A549 (cell line): ENCODE results near the gene PDE4C.

Experiments used
- CBX2 ChIP-seq: fragments of 200-600 bp; sonication (generic); IDR thresholded peaks from 2 replicates; pipeline ENCODE4 v1.6.1; 2016; ENCODE audit warnings: low read depth, mild to moderate bottlenecking, borderline replicate concordance
- CEBPB ChIP-seq, 2 experiments: fragments of >200 bp in 1 of 2; sonication (Bioruptor Twin) in 1 of 2; formaldehyde crosslinking in 1 of 2; IDR thresholded peaks; 2 replicates each; pipeline ENCODE4 v1.6.1; 2012 to 2016
- CHD2 ChIP-seq: fragments of 150-350 bp; IDR thresholded peaks from 2 replicates; pipeline ENCODE4 v1.6.1; 2014; ENCODE audit warnings: low read length; ENCODE audit not compliant: partially characterized antibody
- CHD4 ChIP-seq: fragments of 200-600 bp; sonication (generic); IDR thresholded peaks from 2 replicates; pipeline ENCODE4 v1.6.1; 2016; ENCODE audit warnings: antibody characterized with exemption, mild to moderate bottlenecking, borderline replicate concordance
- JUNB ChIP-seq: fragments of >200 bp; sonication (Bioruptor Twin); formaldehyde crosslinking; IDR thresholded peaks from 2 replicates; pipeline ENCODE4 v1.6.1; 2016
- NR3C1 ChIP-seq: fragments of >200 bp; sonication (Bioruptor Twin); formaldehyde crosslinking; IDR thresholded peaks from 3 replicates; pipeline ENCODE4 v1.6.1; 2017
- POLR2A ChIP-seq: IDR thresholded peaks from 2 replicates; pipeline ENCODE4 v1.6.1; 2012; ENCODE audit warnings: mild to moderate bottlenecking, low read length
- SMC3 ChIP-seq: fragments of >200 bp; sonication (Bioruptor Twin); formaldehyde crosslinking; IDR thresholded peaks from 3 replicates; pipeline ENCODE4 v1.6.1; 2018; ENCODE audit warnings: inconsistent platforms
- ZFP36 ChIP-seq: fragments of 450-650 bp; IDR thresholded peaks from 2 replicates; pipeline ENCODE4 v1.6.1; 2014; ENCODE audit warnings: borderline replicate concordance; ENCODE audit not compliant: partially characterized antibody
- TF ChIP-seq, protein P1 (sequence below): fragments of >200 bp; sonication (Bioruptor Twin); formaldehyde crosslinking; IDR thresholded peaks from 3 replicates; pipeline ENCODE4 v1.5.1; 2016
- TF ChIP-seq, protein P2 (sequence below): fragments of 200-600 bp; sonication (generic); IDR thresholded peaks from 2 replicates; pipeline ENCODE4 v1.6.1; 2016; ENCODE audit warnings: antibody characterized with exemption, mild to moderate bottlenecking, moderate library complexity
- TF ChIP-seq, protein P3 (sequence below): IDR thresholded peaks from 2 replicates; pipeline ENCODE4 v1.6.1; 2012

DNA sequence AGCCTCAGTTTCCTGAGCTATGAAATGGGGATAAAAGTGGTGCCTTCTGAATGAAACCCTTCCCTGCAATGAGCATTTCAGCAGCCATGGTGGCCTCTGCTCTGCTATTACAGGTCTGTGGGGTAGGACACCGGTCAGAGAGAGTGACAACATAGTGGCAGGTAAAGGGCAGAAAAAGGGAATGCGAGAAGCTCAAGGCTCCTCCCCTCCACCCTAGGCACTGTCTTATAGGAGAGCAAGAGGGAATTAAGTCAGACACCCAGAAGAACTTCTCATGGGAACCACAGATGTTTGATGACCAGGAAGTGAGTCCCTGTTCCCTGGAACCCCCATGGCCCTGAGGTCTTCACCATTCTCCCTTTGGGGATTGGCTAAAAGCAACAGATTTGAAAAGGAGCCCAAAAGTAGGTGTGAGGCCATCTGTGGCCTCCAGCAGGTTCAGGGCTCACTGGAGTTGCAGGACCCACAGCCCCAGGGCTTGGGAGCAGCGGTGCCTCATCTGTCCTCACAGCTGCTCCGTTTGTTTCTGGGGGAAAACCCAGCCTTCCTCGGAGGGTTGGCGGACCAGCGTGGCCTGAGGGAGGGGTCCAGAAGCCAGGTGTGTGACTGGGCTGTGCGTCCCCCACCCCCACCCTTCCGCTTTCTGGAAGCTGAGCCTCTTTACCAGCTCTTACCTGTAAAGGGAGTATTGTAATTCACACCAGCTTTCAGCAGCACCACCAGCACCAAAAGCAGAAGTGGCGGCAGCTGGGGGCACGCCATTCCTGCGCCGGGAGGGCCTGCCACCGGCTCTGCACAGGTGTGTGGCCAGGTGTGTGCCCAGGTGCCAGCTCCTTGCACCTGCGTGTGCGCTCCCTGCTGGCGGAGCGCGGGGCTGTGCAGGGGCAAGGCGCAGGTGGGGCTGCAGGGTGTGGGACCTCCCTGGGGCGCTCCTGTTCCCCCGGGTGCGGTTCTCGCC lies 28.6 kb upstream of the PDE4C start:
- TF ChIP-seq, protein P1, sequence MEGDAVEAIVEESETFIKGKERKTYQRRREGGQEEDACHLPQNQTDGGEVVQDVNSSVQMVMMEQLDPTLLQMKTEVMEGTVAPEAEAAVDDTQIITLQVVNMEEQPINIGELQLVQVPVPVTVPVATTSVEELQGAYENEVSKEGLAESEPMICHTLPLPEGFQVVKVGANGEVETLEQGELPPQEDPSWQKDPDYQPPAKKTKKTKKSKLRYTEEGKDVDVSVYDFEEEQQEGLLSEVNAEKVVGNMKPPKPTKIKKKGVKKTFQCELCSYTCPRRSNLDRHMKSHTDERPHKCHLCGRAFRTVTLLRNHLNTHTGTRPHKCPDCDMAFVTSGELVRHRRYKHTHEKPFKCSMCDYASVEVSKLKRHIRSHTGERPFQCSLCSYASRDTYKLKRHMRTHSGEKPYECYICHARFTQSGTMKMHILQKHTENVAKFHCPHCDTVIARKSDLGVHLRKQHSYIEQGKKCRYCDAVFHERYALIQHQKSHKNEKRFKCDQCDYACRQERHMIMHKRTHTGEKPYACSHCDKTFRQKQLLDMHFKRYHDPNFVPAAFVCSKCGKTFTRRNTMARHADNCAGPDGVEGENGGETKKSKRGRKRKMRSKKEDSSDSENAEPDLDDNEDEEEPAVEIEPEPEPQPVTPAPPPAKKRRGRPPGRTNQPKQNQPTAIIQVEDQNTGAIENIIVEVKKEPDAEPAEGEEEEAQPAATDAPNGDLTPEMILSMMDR, result no peak
- TF ChIP-seq POLR2A (no peak), NR3C1 (no peak), CHD4 (no peak), SMC3 (no peak), CEBPB (IDR thresholded peaks at IDR 0.05) (no peak), JUNB (no peak), CHD2 (no peak), CBX2 (no peak), ZFP36 (no peak)
- TF ChIP-seq, protein P2, sequence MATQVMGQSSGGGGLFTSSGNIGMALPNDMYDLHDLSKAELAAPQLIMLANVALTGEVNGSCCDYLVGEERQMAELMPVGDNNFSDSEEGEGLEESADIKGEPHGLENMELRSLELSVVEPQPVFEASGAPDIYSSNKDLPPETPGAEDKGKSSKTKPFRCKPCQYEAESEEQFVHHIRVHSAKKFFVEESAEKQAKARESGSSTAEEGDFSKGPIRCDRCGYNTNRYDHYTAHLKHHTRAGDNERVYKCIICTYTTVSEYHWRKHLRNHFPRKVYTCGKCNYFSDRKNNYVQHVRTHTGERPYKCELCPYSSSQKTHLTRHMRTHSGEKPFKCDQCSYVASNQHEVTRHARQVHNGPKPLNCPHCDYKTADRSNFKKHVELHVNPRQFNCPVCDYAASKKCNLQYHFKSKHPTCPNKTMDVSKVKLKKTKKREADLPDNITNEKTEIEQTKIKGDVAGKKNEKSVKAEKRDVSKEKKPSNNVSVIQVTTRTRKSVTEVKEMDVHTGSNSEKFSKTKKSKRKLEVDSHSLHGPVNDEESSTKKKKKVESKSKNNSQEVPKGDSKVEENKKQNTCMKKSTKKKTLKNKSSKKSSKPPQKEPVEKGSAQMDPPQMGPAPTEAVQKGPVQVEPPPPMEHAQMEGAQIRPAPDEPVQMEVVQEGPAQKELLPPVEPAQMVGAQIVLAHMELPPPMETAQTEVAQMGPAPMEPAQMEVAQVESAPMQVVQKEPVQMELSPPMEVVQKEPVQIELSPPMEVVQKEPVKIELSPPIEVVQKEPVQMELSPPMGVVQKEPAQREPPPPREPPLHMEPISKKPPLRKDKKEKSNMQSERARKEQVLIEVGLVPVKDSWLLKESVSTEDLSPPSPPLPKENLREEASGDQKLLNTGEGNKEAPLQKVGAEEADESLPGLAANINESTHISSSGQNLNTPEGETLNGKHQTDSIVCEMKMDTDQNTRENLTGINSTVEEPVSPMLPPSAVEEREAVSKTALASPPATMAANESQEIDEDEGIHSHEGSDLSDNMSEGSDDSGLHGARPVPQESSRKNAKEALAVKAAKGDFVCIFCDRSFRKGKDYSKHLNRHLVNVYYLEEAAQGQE, result no peak
- TF ChIP-seq, protein P3, sequence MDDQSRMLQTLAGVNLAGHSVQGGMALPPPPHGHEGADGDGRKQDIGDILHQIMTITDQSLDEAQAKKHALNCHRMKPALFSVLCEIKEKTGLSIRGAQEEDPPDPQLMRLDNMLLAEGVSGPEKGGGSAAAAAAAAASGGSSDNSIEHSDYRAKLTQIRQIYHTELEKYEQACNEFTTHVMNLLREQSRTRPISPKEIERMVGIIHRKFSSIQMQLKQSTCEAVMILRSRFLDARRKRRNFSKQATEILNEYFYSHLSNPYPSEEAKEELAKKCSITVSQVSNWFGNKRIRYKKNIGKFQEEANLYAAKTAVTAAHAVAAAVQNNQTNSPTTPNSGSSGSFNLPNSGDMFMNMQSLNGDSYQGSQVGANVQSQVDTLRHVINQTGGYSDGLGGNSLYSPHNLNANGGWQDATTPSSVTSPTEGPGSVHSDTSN, result no peak
